Measurements from ENCODE around the gene LRPAP1.
"Not testable (repeated sequence)": the region's sequence is repeated elsewhere in the genome, so short reads cannot be mapped to it uniquely, and the experiment has no call there.

- TF ChIP-seq, protein P1, sequence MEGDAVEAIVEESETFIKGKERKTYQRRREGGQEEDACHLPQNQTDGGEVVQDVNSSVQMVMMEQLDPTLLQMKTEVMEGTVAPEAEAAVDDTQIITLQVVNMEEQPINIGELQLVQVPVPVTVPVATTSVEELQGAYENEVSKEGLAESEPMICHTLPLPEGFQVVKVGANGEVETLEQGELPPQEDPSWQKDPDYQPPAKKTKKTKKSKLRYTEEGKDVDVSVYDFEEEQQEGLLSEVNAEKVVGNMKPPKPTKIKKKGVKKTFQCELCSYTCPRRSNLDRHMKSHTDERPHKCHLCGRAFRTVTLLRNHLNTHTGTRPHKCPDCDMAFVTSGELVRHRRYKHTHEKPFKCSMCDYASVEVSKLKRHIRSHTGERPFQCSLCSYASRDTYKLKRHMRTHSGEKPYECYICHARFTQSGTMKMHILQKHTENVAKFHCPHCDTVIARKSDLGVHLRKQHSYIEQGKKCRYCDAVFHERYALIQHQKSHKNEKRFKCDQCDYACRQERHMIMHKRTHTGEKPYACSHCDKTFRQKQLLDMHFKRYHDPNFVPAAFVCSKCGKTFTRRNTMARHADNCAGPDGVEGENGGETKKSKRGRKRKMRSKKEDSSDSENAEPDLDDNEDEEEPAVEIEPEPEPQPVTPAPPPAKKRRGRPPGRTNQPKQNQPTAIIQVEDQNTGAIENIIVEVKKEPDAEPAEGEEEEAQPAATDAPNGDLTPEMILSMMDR (IDR thresholded peaks at IDR 0.05; ENCODE audit: extremely low read depth in 1 of 2, insufficient read depth in 1 of 2, low read depth in 1 of 2, low read length in 2 of 2) = not testable (repeated sequence)
- TF ChIP-seq POLR2AphosphoS5 (IDR thresholded peaks at IDR 0.05; ENCODE audit: insufficient read depth, low read depth, low read length); POLR2A (IDR thresholded peaks at IDR 0.05; ENCODE audit: low read depth, low read length); EZH2 (IDR thresholded peaks at IDR 0.05; ENCODE audit: borderline replicate concordance, low read depth, low read length, severe bottlenecking); MYC (IDR thresholded peaks at IDR 0.05; ENCODE audit: low read depth, low read length); MAX (IDR thresholded peaks at IDR 0.05; ENCODE audit: insufficient read depth, insufficient read length): not testable (repeated sequence)
Measured at GRCh38 chr4:3569611-3570010, 37.4 kb upstream of the LRPAP1 start.
